Measurements from ENCODE around the gene CTAGE1. TPM values are rescaled to one million over a fixed set of nuclear protein-coding genes. Genes with fewer than 3 reads are reported as not detected.
"Not testable (repeated sequence)": the region's sequence is repeated elsewhere in the genome, so short reads cannot be mapped to it uniquely, and the experiment has no call there.

CTAGE1 gene
- polyA plus RNA-seq, 2 of the 4 experiments (the other 2 are of a cell fraction) = 0.01 TPM; not detected in 1

GRCh38 chr18:22398464-22398863 lies 19.3 kb downstream of the CTAGE1 start (continued):
- TF ChIP-seq PBX3 (IDR thresholded peaks at IDR 0.05) (no peak), CBX8 (IDR thresholded peaks at IDR 0.05) (no peak)

- POLR2A ChIA-PET = no interaction called here
- whole genome bisulfite sequencing (ENCODE audit: missing lambda C conversion rate) = 64% methylated on average over 5 of the region's 5 CpGs
These were observed 23.3 kb downstream of the CTAGE1 start for GRCh38 chr18:22394428-22394827.

GRCh38 chr18:22393164-22393563 lies 24.6 kb downstream of the CTAGE1 start:
- CTCF ChIA-PET; H3K4me3 ChIP-seq; ATAC-seq; POLR2A ChIA-PET; H3K4me2 ChIP-seq; H3K9me3 ChIP-seq; FAIRE-seq; DNase-seq (ENCODE audit: low read depth in 1 of 2, low spot score in 1 of 2); H3K4me1 ChIP-seq; H3K27ac ChIP-seq: not testable (repeated sequence)
- WGBS (ENCODE audit: missing lambda C conversion rate) = 94% methylated on average over 3 of the region's 3 CpGs

More at GRCh38 chr18:22394428-22394827, 23.3 kb downstream of the CTAGE1 start:
- Histone ChIP-seq H3K4me1 (peaks cover 9% of the 10 kb centered on the region; the same call in 1 of the 3 replicates), H3K4me3 (no peak overlapping the region), H3K9me3 (no peaks in the 10 kb centered on the region), H3K4me2 (no peak overlapping the region), H3K27ac (no peak overlapping the region)
- CTCF ChIA-PET = no interaction called here
- no peak for DNase-seq (ENCODE audit: low read depth in 1 of 2, low spot score in 1 of 2)
- ATAC-seq = no peak
- TF ChIP-seq NFE2L2 (conservative IDR thresholded peaks at IDR 0.05; ENCODE audit: low read length) (no peak), ESRRA (IDR thresholded peaks at IDR 0.05; ENCODE audit: borderline replicate concordance, low read length) (no peak), MAFK (IDR thresholded peaks at IDR 0.05; ENCODE audit: partially characterized antibody) (no peak), HOXB5 (CRISPR knock-in tag; IDR thresholded peaks at IDR 0.05) (no peak), HEYL (CRISPR knock-in tag; IDR thresholded peaks at IDR 0.05) (no peak), GATA3 (IDR thresholded peaks at IDR 0.05; ENCODE audit: borderline replicate concordance) (no peak), ELK1 (IDR thresholded peaks at IDR 0.05; ENCODE audit: low read depth, low read length) (no peak), RCOR1 (IDR thresholded peaks at IDR 0.05; ENCODE audit: low read depth, low read length) (no peak), BHLHE40 (IDR thresholded peaks at IDR 0.05; ENCODE audit: low read depth, low read length) (no peak)
- FAIRE-seq = no peak

- H3K4me1 ChIP-seq = peaks cover 9% of the 10 kb centered on the region; the same call in 1 of the 3 replicates
- H3K27ac ChIP-seq = no peak overlapping the region
- TF ChIP-seq ESRRA (IDR thresholded peaks at IDR 0.05; ENCODE audit: borderline replicate concordance, low read length) = no peak
- no peak for TF ChIP-seq HES2 (IDR thresholded peaks at IDR 0.05)
- TF ChIP-seq SMC3 (IDR thresholded peaks at IDR 0.05) = no peak
- no peak for TF ChIP-seq SREBF2 (IDR thresholded peaks at IDR 0.05)
- TF ChIP-seq ATOH8 (CRISPR knock-in tag; IDR thresholded peaks at IDR 0.05; ENCODE audit: low read depth) = no peak
- TF ChIP-seq MAFK (IDR thresholded peaks at IDR 0.05; ENCODE audit: partially characterized antibody) = no peak
- TF ChIP-seq HOXB13 (CRISPR knock-in tag; IDR thresholded peaks at IDR 0.05; ENCODE audit: low read depth) = no peak
- TF ChIP-seq EHF (CRISPR knock-in tag; IDR thresholded peaks at IDR 0.05) = no peak
- TF ChIP-seq NPAS2 (CRISPR knock-in tag; IDR thresholded peaks at IDR 0.05; ENCODE audit: borderline replicate concordance) = no peak
- TF ChIP-seq POLR2A (IDR thresholded peaks at IDR 0.05; ENCODE audit: low read length) = no peak
- no peak for TF ChIP-seq MAZ (IDR thresholded peaks at IDR 0.05; ENCODE audit: borderline replicate concordance, low read depth, low read length)
- no peak for TF ChIP-seq E2F6 (IDR thresholded peaks at IDR 0.05; ENCODE audit: borderline replicate concordance, low read depth)
- TF ChIP-seq HOXA7 (CRISPR knock-in tag; IDR thresholded peaks at IDR 0.05) = no peak
- TF ChIP-seq ELK1 (IDR thresholded peaks at IDR 0.05; ENCODE audit: low read depth, low read length) = no peak
- no peak for TF ChIP-seq ZFP36 (IDR thresholded peaks at IDR 0.05; ENCODE audit: borderline replicate concordance, partially characterized antibody)
- whole genome bisulfite sequencing (ENCODE audit: missing lambda C conversion rate) = 55% methylated on average over 6 of the region's 6 CpGs
- no peak for FAIRE-seq
- no peaks in the 10 kb centered on the region for H3K9me3 ChIP-seq
- no peak; a peak in 2 of 6 replicates for ATAC-seq
- ChIA-PET POLR2A (no interaction called here), CTCF (no interaction called here)
- 0 out of 3 replicates have a peak overlapping the region, but pooled peaks have one; percentile 3 for H3K4me2 ChIP-seq
- peak in 1 of 2 experiments; percentile 23 for DNase-seq (ENCODE audit: low read depth in 1 of 2, low spot score in 1 of 2)
- no peak overlapping the region for H3K4me3 ChIP-seq
These were observed 26.0 kb downstream of the CTAGE1 start for GRCh38 chr18:22391407-22392345.
